Measurements from ENCODE around the gene UBAP1L. TPM values are rescaled to one million over a fixed set of nuclear protein-coding genes. Genes with fewer than 3 reads are reported as not detected.
"Not testable (repeated sequence)": the region's sequence is repeated elsewhere in the genome, so short reads cannot be mapped to it uniquely, and the experiment has no call there.

The UBAP1L gene
- total and polyA plus RNA-seq, 2 experiments from 2014 or later: 1.8 to 2.5 TPM

GRCh38 chr15:65048241-65048640, 66.8 kb downstream of the UBAP1L start:
- Histone ChIP-seq H3K9me3 (ENCODE audit: low read depth) (no peaks in the 10 kb centered on the region), H4K20me1 (ENCODE audit: insufficient read depth, poor library complexity, severe bottlenecking) (no peaks in the 10 kb centered on the region), H3K27ac (no peak overlapping the region), H3K79me2 (peaks cover 13% of the 10 kb centered on the region), H3K36me3 (replicated peaks; ENCODE audit: insufficient read depth, low read depth) (no peaks in the 10 kb centered on the region), H2AFZ (no peak overlapping the region), H3K27me3 (no peaks in the 10 kb centered on the region), H3K4me3 (no peak overlapping the region), H3K9me2 (replicated peaks; ENCODE audit: insufficient read depth) (no peaks in the 10 kb centered on the region), H3K4me2 (no peak overlapping the region), H3K4me1 (ENCODE audit: insufficient read depth) (peaks cover 13% of the 10 kb centered on the region)
- no peak for DNase-seq (ENCODE audit: low spot score)
- 91% methylated on average over 2 of the region's 2 CpGs for WGBS (ENCODE audit: low lambda C conversion rate, missing lambda C conversion rate)
- TF ChIP-seq EZH2phosphoT487 (IDR thresholded peaks at IDR 0.05; ENCODE audit: low read depth, severe bottlenecking, unreplicated experiment) (no peak), EZH2 (IDR thresholded peaks at IDR 0.05; ENCODE audit: borderline replicate concordance) (no peak), CTCF (IDR thresholded peaks at IDR 0.05; ENCODE audit: poor library complexity) (no peak)

GRCh38 chr15:65044724-65045481, 70.1 kb downstream of the UBAP1L start, which contains the start of gene SLC51B:
Gene SLC51B (plus strand): TSS chr15:65045387. CDS start chr15:65050005, 4,618 bp downstream.
- Histone ChIP-seq H3K4me2 (peak within 1 kb of the TSS; percentile 57), H3K4me3 (no peak within 1 kb of the TSS), H3K9me2 (replicated peaks; ENCODE audit: insufficient read depth) (no peaks in the 10 kb centered on the region), H2AFZ (no peak within 1 kb of the TSS), H3K36me3 (replicated peaks; ENCODE audit: insufficient read depth, low read depth) (no peaks in the 10 kb centered on the region), H3K27me3 (no peaks in the 10 kb centered on the region), H3K27ac (peak within 1 kb of the TSS; percentile 74), H3K4me1 (ENCODE audit: insufficient read depth) (peaks cover 15% of the 10 kb centered on the region), H3K9me3 (ENCODE audit: low read depth) (no peaks in the 10 kb centered on the region), H4K20me1 (ENCODE audit: insufficient read depth, poor library complexity, severe bottlenecking) (no peaks in the 10 kb centered on the region), H3K79me2 (peaks cover 13% of the 10 kb centered on the region)
- DNase-seq (ENCODE audit: low spot score): peak; percentile 75
- TF ChIP-seq CTCF (IDR thresholded peaks at IDR 0.05; ENCODE audit: poor library complexity) (no peak), EZH2phosphoT487 (IDR thresholded peaks at IDR 0.05; ENCODE audit: low read depth, severe bottlenecking, unreplicated experiment) (no peak), EZH2 (IDR thresholded peaks at IDR 0.05; ENCODE audit: borderline replicate concordance) (no peak)
- WGBS (ENCODE audit: low lambda C conversion rate, missing lambda C conversion rate): 47% methylated on average over 7 of the region's 7 CpGs

- peak; percentile 76 for DNase-seq (ENCODE audit: low spot score)
- H3K9me3 ChIP-seq (ENCODE audit: low read depth); H3K36me3 ChIP-seq (replicated peaks; ENCODE audit: insufficient read depth, low read depth); H3K27me3 ChIP-seq; H3K9me2 ChIP-seq (replicated peaks; ENCODE audit: insufficient read depth); H3K4me3 ChIP-seq; H2AFZ ChIP-seq; H4K20me1 ChIP-seq (ENCODE audit: insufficient read depth, poor library complexity, severe bottlenecking): not testable (repeated sequence)
- Histone ChIP-seq H3K4me2 (peak overlapping the region; percentile 57), H3K27ac (peak overlapping the region; percentile 74), H3K4me1 (ENCODE audit: insufficient read depth) (peaks cover 15% of the 10 kb centered on the region), H3K79me2 (peaks cover 13% of the 10 kb centered on the region)
- 73% methylated on average over 5 of the region's 5 CpGs for WGBS (ENCODE audit: low lambda C conversion rate, missing lambda C conversion rate)
These were observed 70.8 kb downstream of the UBAP1L start for GRCh38 chr15:65044218-65044617.

GRCh38 chr15:65042776-65043327, 72.1 kb downstream of the UBAP1L start:
- Histone ChIP-seq H3K9me3 (ENCODE audit: low read depth) (no peaks in the 10 kb centered on the region), H3K4me3 (no peak overlapping the region), H3K27me3 (no peaks in the 10 kb centered on the region), H3K4me1 (ENCODE audit: insufficient read depth) (peaks cover 15% of the 10 kb centered on the region), H3K27ac (peak overlapping the region; percentile 74), H3K9me2 (replicated peaks; ENCODE audit: insufficient read depth) (no peaks in the 10 kb centered on the region), H4K20me1 (ENCODE audit: insufficient read depth, poor library complexity, severe bottlenecking) (no peaks in the 10 kb centered on the region), H3K4me2 (no peak overlapping the region), H3K36me3 (replicated peaks; ENCODE audit: insufficient read depth, low read depth) (no peaks in the 10 kb centered on the region), H2AFZ (no peak overlapping the region), H3K79me2 (peaks cover 13% of the 10 kb centered on the region)
- TF ChIP-seq EZH2 (IDR thresholded peaks at IDR 0.05; ENCODE audit: borderline replicate concordance): no peak
- TF ChIP-seq CTCF (IDR thresholded peaks at IDR 0.05; ENCODE audit: poor library complexity): no peak
- no peak for TF ChIP-seq EZH2phosphoT487 (IDR thresholded peaks at IDR 0.05; ENCODE audit: low read depth, severe bottlenecking, unreplicated experiment)
- WGBS (ENCODE audit: low lambda C conversion rate, missing lambda C conversion rate): 26% methylated on average over 4 of the region's 4 CpGs
- DNase-seq (ENCODE audit: low spot score): no peak

Measured in hepatocyte (in vitro differentiated cells).